Muscle of leg (tissue), 11 donors: ENCODE results near the gene C20orf144. TPM values are rescaled to one million over a fixed set of nuclear protein-coding genes. Genes with fewer than 3 reads are reported as not detected.
A peak's percentile ranks its signal among the peaks of the same experiment; 100 is the strongest.

Source experiments
- DNase-seq: peaks from one replicate; pipeline ENCODE4 v3.0.0; 2013
- H3K27ac ChIP-seq: one replicate; pipeline ENCODE4 v1.5.1; 2013; ENCODE audit warnings: mild to moderate bottlenecking, low read length, control low read depth
- H3K27me3 ChIP-seq: one replicate; pipeline ENCODE4 v1.6.1; 2013; ENCODE audit warnings: low read length; ENCODE audit not compliant: control insufficient read depth, insufficient read depth
- H3K36me3 ChIP-seq: one replicate; pipeline ENCODE4 v1.6.1; 2013; ENCODE audit warnings: low read length; ENCODE audit not compliant: control insufficient read depth, insufficient read depth
- H3K4me1 ChIP-seq: one replicate; pipeline ENCODE4 v1.6.1; 2013; ENCODE audit warnings: low read length; ENCODE audit not compliant: control insufficient read depth, insufficient read depth
- H3K4me3 ChIP-seq: one replicate; pipeline ENCODE4 v1.5.1; 2013; ENCODE audit warnings: low read length, control low read depth
- H3K9me3 ChIP-seq: replicated peaks from 2 replicates; pipeline ENCODE4 v1.6.1; 2013; ENCODE audit warnings: low read depth, low read length; ENCODE audit not compliant: control insufficient read depth
- WGBS: methylation state at CpG from one replicate; pipeline ENCODE4 v1.1.5; 2013; ENCODE audit warnings: missing lambda C conversion rate; ENCODE audit not compliant: insufficient coverage; 5-methylcytosine and 5-hydroxymethylcytosine counted together
- polyA plus RNA-seq, 8 donors: library from polyadenylated mRNA; unstranded; fragments of 120-200 nt; gene quantifications; one replicate each; pipeline versions ENCODE4 v1.2.1 to v1.2.3, GENCODE V29; 2013; ENCODE audit warnings: inconsistent platforms in 1 of 8, low replicate concordance in 1 of 8; ENCODE audit not compliant: insufficient read length in 8 of 8, insufficient read depth in 1 of 8
- total RNA-seq: library from RNA; stranded (reverse); fragments of 120-200 nt; gene quantifications from one replicate; pipeline ENCODE4 v1.2.4, GENCODE V29; 2013

Gene C20orf144
- total and polyA plus RNA-seq, 9 donors: 0.04 to 0.32 (median 0.17) TPM

GRCh38 chr20:33686100-33686983 is 24.2 kb downstream of the C20orf144 start, which contains the start of gene E2F1:
E2F1 (minus strand) TSS chr20:33686385; CDS start chr20:33686264, 121 bp downstream.
- Histone ChIP-seq H3K27me3 (no peaks in the 10 kb centered on the region), H3K36me3 (peaks cover 4% of the 10 kb centered on the region), H3K27ac (peak within 1 kb of the TSS; percentile 76), H3K4me1 (peaks cover 25% of the 10 kb centered on the region), H3K4me3 (peak within 1 kb of the TSS; percentile 46), H3K9me3 (no peaks in the 10 kb centered on the region)
- 2% methylated on average over 100 of the region's 101 CpGs for WGBS
- DNase-seq: peak; percentile 98

- Histone ChIP-seq H3K9me3 (no peaks in the 10 kb centered on the region), H3K36me3 (peaks cover 4% of the 10 kb centered on the region), H3K27ac (peak overlapping the region; percentile 71), H3K4me1 (peaks cover 25% of the 10 kb centered on the region), H3K4me3 (peak overlapping the region; percentile 42), H3K27me3 (no peaks in the 10 kb centered on the region)
- 69% methylated on average over 9 of the region's 14 CpGs for WGBS
- DNase-seq: peak; percentile 29
Observed at GRCh38 chr20:33686984-33687366, 24.8 kb downstream of the C20orf144 start.

GRCh38 chr20:33687370-33687915 is 25.3 kb downstream of the C20orf144 start:
- H3K27ac ChIP-seq: no peak overlapping the region
- no peaks in the 10 kb centered on the region for H3K9me3 ChIP-seq
- no peaks in the 10 kb centered on the region for H3K27me3 ChIP-seq
- DNase-seq: peak; percentile 45
- H3K36me3 ChIP-seq: peaks cover 4% of the 10 kb centered on the region
- H3K4me1 ChIP-seq: peaks cover 25% of the 10 kb centered on the region
- H3K4me3 ChIP-seq: no peak overlapping the region
- 75% methylated on average over 7 of the region's 8 CpGs for WGBS

- Histone ChIP-seq H3K27me3 (no peaks in the 10 kb centered on the region), H3K36me3 (no peaks in the 10 kb centered on the region), H3K27ac (no peak overlapping the region), H3K4me1 (peaks cover 26% of the 10 kb centered on the region), H3K9me3 (no peaks in the 10 kb centered on the region), H3K4me3 (no peak overlapping the region)
- WGBS: no CpG with 5 or more reads among the region's 3 CpGs
- DNase-seq: no peak
Observed at GRCh38 chr20:33687993-33688937, 26.1 kb downstream of the C20orf144 start.

GRCh38 chr20:33688938-33689424 is 26.9 kb downstream of the C20orf144 start:
- H3K4me1 ChIP-seq: peaks cover 29% of the 10 kb centered on the region
- no peak overlapping the region for H3K27ac ChIP-seq
- 60% methylated on average over 1 of the region's 3 CpGs for WGBS
- DNase-seq: no peak
- no peaks in the 10 kb centered on the region for H3K9me3 ChIP-seq
- H3K36me3 ChIP-seq: no peaks in the 10 kb centered on the region
- H3K27me3 ChIP-seq: no peaks in the 10 kb centered on the region
- H3K4me3 ChIP-seq: no peak overlapping the region

- H3K9me3 ChIP-seq: no peaks in the 10 kb centered on the region
- no peaks in the 10 kb centered on the region for H3K36me3 ChIP-seq
- peaks cover 29% of the 10 kb centered on the region for H3K4me1 ChIP-seq
- DNase-seq: no peak
- no peaks in the 10 kb centered on the region for H3K27me3 ChIP-seq
- no peak overlapping the region for H3K4me3 ChIP-seq
- H3K27ac ChIP-seq: no peak overlapping the region
- no CpG with 5 or more reads among the region's 1 CpG for WGBS
Observed at GRCh38 chr20:33689493-33689892, 27.4 kb downstream of the C20orf144 start.

GRCh38 chr20:33689973-33690372 is 27.8 kb downstream of the C20orf144 start:
- Histone ChIP-seq H3K36me3 (no peaks in the 10 kb centered on the region), H3K27ac (no peak overlapping the region), H3K4me3 (no peak overlapping the region), H3K27me3 (no peaks in the 10 kb centered on the region), H3K4me1 (peaks cover 29% of the 10 kb centered on the region), H3K9me3 (no peaks in the 10 kb centered on the region)
- no peak for DNase-seq
- no CpG with 5 or more reads among the region's 4 CpGs for WGBS

- H3K4me3 ChIP-seq: no peak overlapping the region
- no peaks in the 10 kb centered on the region for H3K36me3 ChIP-seq
- H3K27ac ChIP-seq: peak overlapping the region; percentile 38
- no peaks in the 10 kb centered on the region for H3K27me3 ChIP-seq
- no peaks in the 10 kb centered on the region for H3K9me3 ChIP-seq
- WGBS: 92% methylated on average over 2 of the region's 5 CpGs
- DNase-seq: no peak
- H3K4me1 ChIP-seq: peaks cover 28% of the 10 kb centered on the region
Observed at GRCh38 chr20:33693289-33693688, 31.2 kb downstream of the C20orf144 start.

- 46% methylated on average over 12 of the region's 17 CpGs for WGBS
- peak overlapping the region; percentile 81 for H3K27ac ChIP-seq
- H3K36me3 ChIP-seq: no peaks in the 10 kb centered on the region
- H3K9me3 ChIP-seq: no peaks in the 10 kb centered on the region
- DNase-seq: peak; percentile 88
- no peak overlapping the region for H3K4me3 ChIP-seq
- peaks cover 28% of the 10 kb centered on the region for H3K4me1 ChIP-seq
- no peaks in the 10 kb centered on the region for H3K27me3 ChIP-seq
Observed at GRCh38 chr20:33693741-33694638, 31.9 kb downstream of the C20orf144 start.
